HL-60 (cell line): Measurements from ENCODE around the gene HUWE1.

Source experiments
- GABPA ChIP-seq: IDR thresholded peaks from 2 replicates; pipeline ENCODE4 v1.6.1; 2012; ENCODE audit warnings: low read depth
- POLR2AphosphoS5 ChIP-seq: IDR thresholded peaks from 2 replicates; pipeline ENCODE4 v1.6.1; 2012; ENCODE audit warnings: low read depth
- REST ChIP-seq: IDR thresholded peaks from 2 replicates; pipeline ENCODE4 v1.6.1; 2012; ENCODE audit warnings: low read depth; ENCODE audit not compliant: insufficient replicate concordance
- SPI1 ChIP-seq: IDR thresholded peaks from 2 replicates; pipeline ENCODE4 v1.6.1; 2012; ENCODE audit warnings: low read depth, mild to moderate bottlenecking, borderline replicate concordance
- TF ChIP-seq, protein P1 (sequence below): IDR thresholded peaks from one replicate; pipeline ENCODE4 v1.5.1; 2011; ENCODE audit warnings: low read length, control low read depth, inconsistent platforms; ENCODE audit not compliant: insufficient read depth

GRCh38 chrX:53723381-53723780, 36.9 kb upstream of the HUWE1 start:
- no peak for TF ChIP-seq REST
- TF ChIP-seq, protein P1, sequence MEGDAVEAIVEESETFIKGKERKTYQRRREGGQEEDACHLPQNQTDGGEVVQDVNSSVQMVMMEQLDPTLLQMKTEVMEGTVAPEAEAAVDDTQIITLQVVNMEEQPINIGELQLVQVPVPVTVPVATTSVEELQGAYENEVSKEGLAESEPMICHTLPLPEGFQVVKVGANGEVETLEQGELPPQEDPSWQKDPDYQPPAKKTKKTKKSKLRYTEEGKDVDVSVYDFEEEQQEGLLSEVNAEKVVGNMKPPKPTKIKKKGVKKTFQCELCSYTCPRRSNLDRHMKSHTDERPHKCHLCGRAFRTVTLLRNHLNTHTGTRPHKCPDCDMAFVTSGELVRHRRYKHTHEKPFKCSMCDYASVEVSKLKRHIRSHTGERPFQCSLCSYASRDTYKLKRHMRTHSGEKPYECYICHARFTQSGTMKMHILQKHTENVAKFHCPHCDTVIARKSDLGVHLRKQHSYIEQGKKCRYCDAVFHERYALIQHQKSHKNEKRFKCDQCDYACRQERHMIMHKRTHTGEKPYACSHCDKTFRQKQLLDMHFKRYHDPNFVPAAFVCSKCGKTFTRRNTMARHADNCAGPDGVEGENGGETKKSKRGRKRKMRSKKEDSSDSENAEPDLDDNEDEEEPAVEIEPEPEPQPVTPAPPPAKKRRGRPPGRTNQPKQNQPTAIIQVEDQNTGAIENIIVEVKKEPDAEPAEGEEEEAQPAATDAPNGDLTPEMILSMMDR, result no peak
- no peak for TF ChIP-seq POLR2AphosphoS5
- no peak for TF ChIP-seq SPI1
- TF ChIP-seq GABPA, result no peak
